ENCODE results near the gene RHBDD2.
"Not testable (repeated sequence)": the region's sequence is repeated elsewhere in the genome, so short reads cannot be mapped to it uniquely, and the experiment has no call there.

The RHBDD2 gene

GRCh38 chr7:75888464-75889222, 9.8 kb downstream of the RHBDD2 start:
- no peaks in the 10 kb centered on the region for H3K27me3 ChIP-seq (ENCODE audit: control insufficient read depth in 1 of 2, insufficient read depth in 2 of 2, low read length in 2 of 2)
- H3K9me3 ChIP-seq (ENCODE audit: control insufficient read depth in 1 of 2, low read length in 2 of 2), result no peaks in the 10 kb centered on the region
- H3K4me3 ChIP-seq (ENCODE audit: low read depth in 1 of 2, low read length in 2 of 2), result no peak overlapping the region
- no peak overlapping the region for H3K9ac ChIP-seq (ENCODE audit: low read depth in 1 of 2, low read length in 2 of 2)
- H3K27ac ChIP-seq (ENCODE audit: low read depth, low read length), result no peak overlapping the region
- H3K4me1 ChIP-seq (ENCODE audit: control insufficient read depth in 1 of 2, insufficient read depth in 2 of 2, low read length in 2 of 2), result peaks cover 15% of the 10 kb centered on the region in 2 donors
- peaks cover 15 to 44% of the 10 kb centered on the region in 2 donors for H3K36me3 ChIP-seq (ENCODE audit: control insufficient read depth in 1 of 2, insufficient read depth in 2 of 2, low read length in 2 of 2)

GRCh38 chr7:75889223-75889825, 10.5 kb downstream of the RHBDD2 start:
- Histone ChIP-seq H3K36me3 (ENCODE audit: control insufficient read depth in 1 of 2, insufficient read depth in 2 of 2, low read length in 2 of 2) (peaks cover 15 to 39% of the 10 kb centered on the region in 2 donors), H3K4me3 (ENCODE audit: low read depth in 1 of 2, low read length in 2 of 2) (no peak overlapping the region), H3K9ac (ENCODE audit: low read depth in 1 of 2, low read length in 2 of 2) (no peak overlapping the region)

GRCh38 chr7:75889826-75890225, 11.0 kb downstream of the RHBDD2 start:
- Histone ChIP-seq H3K27me3 (ENCODE audit: control insufficient read depth in 1 of 2, insufficient read depth in 2 of 2, low read length in 2 of 2) (no peaks in the 10 kb centered on the region), H3K27ac (ENCODE audit: low read depth, low read length) (no peak overlapping the region), H3K9me3 (ENCODE audit: control insufficient read depth in 1 of 2, low read length in 2 of 2) (no peaks in the 10 kb centered on the region), H3K36me3 (ENCODE audit: control insufficient read depth in 1 of 2, insufficient read depth in 2 of 2, low read length in 2 of 2) (peaks cover 15 to 35% of the 10 kb centered on the region in 2 donors), H3K4me3 (ENCODE audit: low read depth in 1 of 2, low read length in 2 of 2) (no peak overlapping the region), H3K4me1 (ENCODE audit: control insufficient read depth in 1 of 2, insufficient read depth in 2 of 2, low read length in 2 of 2) (peaks cover 5 to 7% of the 10 kb centered on the region in 2 donors), H3K9ac (ENCODE audit: low read depth in 1 of 2, low read length in 2 of 2) (no peak overlapping the region)

More at GRCh38 chr7:75889223-75889825, 10.5 kb downstream of the RHBDD2 start:
- Histone ChIP-seq H3K9me3 (ENCODE audit: control insufficient read depth in 1 of 2, low read length in 2 of 2) (no peaks in the 10 kb centered on the region), H3K4me1 (ENCODE audit: control insufficient read depth in 1 of 2, insufficient read depth in 2 of 2, low read length in 2 of 2) (peaks cover 10 to 12% of the 10 kb centered on the region in 2 donors), H3K27me3 (ENCODE audit: control insufficient read depth in 1 of 2, insufficient read depth in 2 of 2, low read length in 2 of 2) (no peaks in the 10 kb centered on the region), H3K27ac (ENCODE audit: low read depth, low read length) (no peak overlapping the region)

- H3K36me3 ChIP-seq (ENCODE audit: control insufficient read depth in 1 of 2, insufficient read depth in 2 of 2, low read length in 2 of 2), result peaks cover 7 to 24% of the 10 kb centered on the region in 2 donors
- not testable (repeated sequence) for H3K4me1 ChIP-seq (ENCODE audit: control insufficient read depth in 1 of 2, insufficient read depth in 2 of 2, low read length in 2 of 2); H3K4me3 ChIP-seq (ENCODE audit: low read depth in 1 of 2, low read length in 2 of 2); H3K9me3 ChIP-seq (ENCODE audit: control insufficient read depth in 1 of 2, low read length in 2 of 2); H3K27ac ChIP-seq (ENCODE audit: low read depth, low read length); H3K9ac ChIP-seq (ENCODE audit: low read depth in 1 of 2, low read length in 2 of 2); H3K27me3 ChIP-seq (ENCODE audit: control insufficient read depth in 1 of 2, insufficient read depth in 2 of 2, low read length in 2 of 2)
These were observed 12.4 kb downstream of the RHBDD2 start for GRCh38 chr7:75891237-75891636.

GRCh38 chr7:75891815-75892411, 13.1 kb downstream of the RHBDD2 start:
- Histone ChIP-seq H3K9ac (ENCODE audit: low read depth in 1 of 2, low read length in 2 of 2) (no peak overlapping the region), H3K4me1 (ENCODE audit: control insufficient read depth in 1 of 2, insufficient read depth in 2 of 2, low read length in 2 of 2) (no peaks in the 10 kb centered on the region), H3K9me3 (ENCODE audit: control insufficient read depth in 1 of 2, low read length in 2 of 2) (no peaks in the 10 kb centered on the region), H3K4me3 (ENCODE audit: low read depth in 1 of 2, low read length in 2 of 2) (no peak overlapping the region), H3K27ac (ENCODE audit: low read depth, low read length) (no peak overlapping the region), H3K36me3 (ENCODE audit: control insufficient read depth in 1 of 2, insufficient read depth in 2 of 2, low read length in 2 of 2) (peaks cover 3 to 19% of the 10 kb centered on the region in 2 donors), H3K27me3 (ENCODE audit: control insufficient read depth in 1 of 2, insufficient read depth in 2 of 2, low read length in 2 of 2) (no peaks in the 10 kb centered on the region)

GRCh38 chr7:75892634-75893272, 13.9 kb downstream of the RHBDD2 start:
- Histone ChIP-seq H3K27me3 (ENCODE audit: control insufficient read depth in 1 of 2, insufficient read depth in 2 of 2, low read length in 2 of 2) (no peaks in the 10 kb centered on the region), H3K4me1 (ENCODE audit: control insufficient read depth in 1 of 2, insufficient read depth in 2 of 2, low read length in 2 of 2) (no peaks in the 10 kb centered on the region), H3K36me3 (ENCODE audit: control insufficient read depth in 1 of 2, insufficient read depth in 2 of 2, low read length in 2 of 2) (peaks cover 0 to 15% of the 10 kb centered on the region in 2 donors), H3K9ac (ENCODE audit: low read depth in 1 of 2, low read length in 2 of 2) (no peak overlapping the region), H3K27ac (ENCODE audit: low read depth, low read length) (no peak overlapping the region), H3K4me3 (ENCODE audit: low read depth in 1 of 2, low read length in 2 of 2) (peak overlapping the region in 1 of 2 donors; percentile 3), H3K9me3 (ENCODE audit: control insufficient read depth in 1 of 2, low read length in 2 of 2) (no peaks in the 10 kb centered on the region)

- Histone ChIP-seq H3K27me3 (ENCODE audit: control insufficient read depth in 1 of 2, insufficient read depth in 2 of 2, low read length in 2 of 2) (no peaks in the 10 kb centered on the region), H3K27ac (ENCODE audit: low read depth, low read length) (no peak overlapping the region), H3K9me3 (ENCODE audit: control insufficient read depth in 1 of 2, low read length in 2 of 2) (no peaks in the 10 kb centered on the region), H3K4me1 (ENCODE audit: control insufficient read depth in 1 of 2, insufficient read depth in 2 of 2, low read length in 2 of 2) (no peaks in the 10 kb centered on the region), H3K9ac (ENCODE audit: low read depth in 1 of 2, low read length in 2 of 2) (no peak overlapping the region), H3K36me3 (ENCODE audit: control insufficient read depth in 1 of 2, insufficient read depth in 2 of 2, low read length in 2 of 2) (no peaks in the 10 kb centered on the region), H3K4me3 (ENCODE audit: low read depth in 1 of 2, low read length in 2 of 2) (no peak overlapping the region)
These were observed 18.0 kb downstream of the RHBDD2 start for GRCh38 chr7:75896803-75897327.

- no peaks in the 10 kb centered on the region for H3K27me3 ChIP-seq (ENCODE audit: control insufficient read depth in 1 of 2, insufficient read depth in 2 of 2, low read length in 2 of 2)
- H3K4me3 ChIP-seq (ENCODE audit: low read depth in 1 of 2, low read length in 2 of 2), result no peak overlapping the region
- H3K9me3 ChIP-seq (ENCODE audit: control insufficient read depth in 1 of 2, low read length in 2 of 2), result no peaks in the 10 kb centered on the region
- peaks cover 1 to 2% of the 10 kb centered on the region in 2 donors for H3K4me1 ChIP-seq (ENCODE audit: control insufficient read depth in 1 of 2, insufficient read depth in 2 of 2, low read length in 2 of 2)
- no peaks in the 10 kb centered on the region for H3K36me3 ChIP-seq (ENCODE audit: control insufficient read depth in 1 of 2, insufficient read depth in 2 of 2, low read length in 2 of 2)
- H3K27ac ChIP-seq (ENCODE audit: low read depth, low read length), result no peak overlapping the region
- H3K9ac ChIP-seq (ENCODE audit: low read depth in 1 of 2, low read length in 2 of 2), result no peak overlapping the region
These were observed 21.9 kb downstream of the RHBDD2 start for GRCh38 chr7:75900617-75901315.

GRCh38 chr7:75905785-75906604, 27.2 kb downstream of the RHBDD2 start:
- no peaks in the 10 kb centered on the region for H3K27me3 ChIP-seq (ENCODE audit: control insufficient read depth in 1 of 2, insufficient read depth in 2 of 2, low read length in 2 of 2)
- no peak overlapping the region for H3K27ac ChIP-seq (ENCODE audit: low read depth, low read length)
- peak overlapping the region in 1 of 2 donors; percentile 10 for H3K9ac ChIP-seq (ENCODE audit: low read depth in 1 of 2, low read length in 2 of 2)
- H3K36me3 ChIP-seq (ENCODE audit: control insufficient read depth in 1 of 2, insufficient read depth in 2 of 2, low read length in 2 of 2), result no peaks in the 10 kb centered on the region
- H3K4me3 ChIP-seq (ENCODE audit: low read depth in 1 of 2, low read length in 2 of 2), result no peak overlapping the region
- no peaks in the 10 kb centered on the region for H3K9me3 ChIP-seq (ENCODE audit: control insufficient read depth in 1 of 2, low read length in 2 of 2)
- H3K4me1 ChIP-seq (ENCODE audit: control insufficient read depth in 1 of 2, insufficient read depth in 2 of 2, low read length in 2 of 2), result peaks cover 8 to 10% of the 10 kb centered on the region in 2 donors

All from duodenal mucosa (tissue), 2 donors.